Transverse colon (tissue), 4 donors: ENCODE results near the gene TFCP2L1. TPM values are rescaled to one million over a fixed set of nuclear protein-coding genes. Genes with fewer than 3 reads are reported as not detected.

Experiments
- DNase-seq: peaks from one replicate; pipeline ENCODE4 v3.0.0-alpha.2; 2019
- H3K27ac ChIP-seq, 4 donors: fragments of 200-600 bp; sonication (generic); 2 replicates each; pipeline ENCODE4 v1.5.1; 2016 to 2018; ENCODE audit warnings: inconsistent platforms in 4 of 4
- H3K27me3 ChIP-seq: fragments of 200-600 bp; sonication (generic); 2 replicates; pipeline ENCODE4 v1.5.1; 2017; ENCODE audit warnings: inconsistent platforms
- H3K36me3 ChIP-seq, 4 donors: fragments of 200-600 bp; sonication (generic); 2 replicates each; pipeline ENCODE4 v1.5.1; 2017 to 2019; ENCODE audit warnings: inconsistent platforms in 4 of 4
- H3K4me1 ChIP-seq, 4 donors: fragments of 200-600 bp; sonication (generic); 2 replicates each; pipeline ENCODE4 v1.5.1; 2017 to 2020; ENCODE audit warnings: inconsistent platforms in 4 of 4
- H3K4me3 ChIP-seq, 4 donors: fragments of 200-600 bp; sonication (generic); 1 replicate in 1 of 4; 2 replicates in 3 of 4; pipeline versions ENCODE4 v1.5.1 to v1.6.1; 2017 to 2019; ENCODE audit warnings: inconsistent platforms in 4 of 4
- H3K9me3 ChIP-seq, 2 donors: fragments of 200-600 bp; sonication (generic); 2 replicates each; pipeline ENCODE4 v1.5.1; 2017 to 2019; ENCODE audit warnings: inconsistent platforms in 2 of 2
- CTCF ChIP-seq, 5 experiments: fragments of 200-600 bp in 3 of 5; fragments of 450-650 bp in 2 of 5; sonication (generic) in 3 of 5; IDR thresholded peaks; 1 replicate in 2 of 5; 2 replicates in 3 of 5; pipeline ENCODE4 v1.5.1; 2016 to 2017; ENCODE audit warnings: antibody characterized with exemption in 5 of 5, inconsistent platforms in 3 of 5, mild to moderate bottlenecking in 2 of 5, moderate library complexity in 1 of 5
- EP300 ChIP-seq: sonication (generic); formaldehyde crosslinking; IDR thresholded peaks from one replicate; pipeline ENCODE4 v1.6.1; 2017; ENCODE audit warnings: antibody characterized with exemption, low read depth
- POLR2A ChIP-seq: fragments of 450-650 bp; IDR thresholded peaks from one replicate; pipeline ENCODE4 v1.6.1; 2016; ENCODE audit warnings: antibody characterized with exemption, mild to moderate bottlenecking, moderate library complexity
- POLR2AphosphoS5 ChIP-seq, 3 donors: sonication (generic); formaldehyde crosslinking; IDR thresholded peaks; one replicate each; pipeline ENCODE4 v1.6.1; 2016; ENCODE audit warnings: antibody characterized with exemption in 3 of 3
- WGBS, 2 donors: methylation state at CpG; one replicate each; pipeline ENCODE4 v1.1.5; 2018; ENCODE audit warnings: low coverage in 1 of 2; 5-methylcytosine and 5-hydroxymethylcytosine counted together
- in situ Hi-C, 4 donors: fragments of 200-750 bp; cut with MboI; loops; one replicate each; pipeline versions ENCODE4 v1.15.0 to v1.15.1; 2017; ENCODE audit warnings: low sequenced_read_pairs in 3 of 4, low pct_ligation_motif_present in 1 of 4, low pct_unique_long_range_greater_than_20kb in 1 of 4
- intact Hi-C: fragments of 100-400 bp; cut with DNase I; formaldehyde crosslinking; loops from one replicate; pipeline ENCODE4 v1.15.1; 2023; ENCODE audit warnings: low total_unique reads
- total RNA-seq, 4 donors: library from RNA; depleted of rRNA; stranded (reverse); fragments of >200 nt; gene quantifications; one replicate each; pipeline ENCODE4 v1.1.0, GENCODE V29; 2016

TFCP2L1 gene
- total RNA-seq, 4 donors from 2014 or later = 52.7 to 167 (median 146) TPM

GRCh38 chr2:121260370-121261154 lies 24.4 kb downstream of the TFCP2L1 start:
- WGBS, 2 donors = 20 to 53% methylated on average over 1 to 11 of the region's 12 CpGs
- TF ChIP-seq CTCF (IDR thresholded peaks at IDR 0.05) (no peak), POLR2AphosphoS5 (IDR thresholded peaks at IDR 0.05) (peak in 2 of 3 donors; percentile 74 to 89), POLR2A (peak; percentile 49), EP300 (peak; percentile 96)
- Histone ChIP-seq H3K27ac (peak overlapping the region; percentile 67 to 74 (median 70)), H3K36me3 (no peaks in the 10 kb centered on the region), H3K27me3 (no peaks in the 10 kb centered on the region), H3K9me3 (no peaks in the 10 kb centered on the region), H3K4me1 (peaks cover 4 to 54% (median 31%) of the 10 kb centered on the region in 4 donors), H3K4me3 (no peak overlapping the region)
- intact Hi-C loops = no loop called here
- peak; percentile 74 for DNase-seq
- in situ Hi-C loops = no loop called here

- intact Hi-C loops (no loop called here), in situ Hi-C loops (no loop called here)
- H3K36me3 ChIP-seq = no peaks in the 10 kb centered on the region
- H3K4me3 ChIP-seq = no peak overlapping the region
- no peak for DNase-seq
- no peaks in the 10 kb centered on the region for H3K9me3 ChIP-seq
- no peaks in the 10 kb centered on the region for H3K27me3 ChIP-seq
- H3K4me1 ChIP-seq = peaks cover 9 to 63% (median 35%) of the 10 kb centered on the region in 4 donors
- TF ChIP-seq POLR2A (no peak), EP300 (no peak), POLR2AphosphoS5 (IDR thresholded peaks at IDR 0.05) (no peak), CTCF (IDR thresholded peaks at IDR 0.05) (no peak)
- 75 to 90% methylated on average over 3 to 5 of the region's 5 CpGs for WGBS, 2 donors
- H3K27ac ChIP-seq = peak overlapping the region; percentile 76 to 86 (median 84)
Measured at GRCh38 chr2:121258051-121258450, 27.0 kb downstream of the TFCP2L1 start.

- Histone ChIP-seq H3K4me3 (no peak overlapping the region), H3K36me3 (no peaks in the 10 kb centered on the region), H3K9me3 (no peaks in the 10 kb centered on the region), H3K27ac (peak overlapping the region; percentile 76 to 86 (median 84)), H3K27me3 (no peaks in the 10 kb centered on the region), H3K4me1 (peaks cover 9 to 63% (median 35%) of the 10 kb centered on the region in 4 donors)
- TF ChIP-seq EP300 (no peak), POLR2AphosphoS5 (IDR thresholded peaks at IDR 0.05) (no peak), CTCF (IDR thresholded peaks at IDR 0.05) (no peak), POLR2A (no peak)
- 66% methylated on average over 3 of the region's 3 CpGs; no CpG with 5 or more reads in 1 of the 2 donors for WGBS, 2 donors
- in situ Hi-C loops = no loop called here
- no peak for DNase-seq
- intact Hi-C loops = no loop called here
Measured at GRCh38 chr2:121257480-121257840, 27.5 kb downstream of the TFCP2L1 start.

- Histone ChIP-seq H3K27ac (peak overlapping the region; percentile 76 to 86 (median 84)), H3K4me1 (peaks cover 9 to 63% (median 35%) of the 10 kb centered on the region in 4 donors), H3K36me3 (no peaks in the 10 kb centered on the region), H3K4me3 (no peak overlapping the region), H3K9me3 (no peaks in the 10 kb centered on the region), H3K27me3 (no peaks in the 10 kb centered on the region)
- WGBS, 2 donors = 53 to 60% methylated on average over 1 to 13 of the region's 13 CpGs
- peak; percentile 72 for DNase-seq
- TF ChIP-seq POLR2A = no peak
- peak in 2 of 3 donors; percentile 13 to 60 for TF ChIP-seq POLR2AphosphoS5 (IDR thresholded peaks at IDR 0.05)
- intact Hi-C loops = no loop called here
- in situ Hi-C loops = no loop called here
Measured at GRCh38 chr2:121256720-121257479, 28.1 kb downstream of the TFCP2L1 start.
